ENCODE measurements around the gene CAST.
A peak's percentile ranks its signal among the peaks of the same experiment; 100 is the strongest.
"Not testable (repeated sequence)": the region's sequence is repeated elsewhere in the genome, so short reads cannot be mapped to it uniquely, and the experiment has no call there.

CAST gene

DNA sequence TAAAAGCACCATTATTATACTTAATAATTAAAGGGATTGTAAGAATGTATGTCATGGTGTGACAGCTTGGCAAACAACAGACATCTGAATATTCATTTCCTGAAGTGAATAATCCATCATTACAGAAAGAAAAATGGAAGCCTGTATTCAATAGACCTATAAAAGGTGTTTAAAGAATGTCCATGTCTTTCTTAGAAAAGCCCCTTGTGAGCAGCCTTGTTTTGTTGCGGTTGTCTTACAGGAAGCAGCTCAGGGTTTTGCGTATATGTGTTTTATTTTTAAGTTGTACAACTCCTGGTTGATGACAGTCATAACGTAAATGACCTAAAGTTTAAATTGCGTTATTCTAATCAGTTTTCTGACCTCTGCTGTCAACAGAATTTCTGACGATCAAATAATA is 53.8 kb downstream of the CAST start:
- DNase-seq, result no peak

DNA sequence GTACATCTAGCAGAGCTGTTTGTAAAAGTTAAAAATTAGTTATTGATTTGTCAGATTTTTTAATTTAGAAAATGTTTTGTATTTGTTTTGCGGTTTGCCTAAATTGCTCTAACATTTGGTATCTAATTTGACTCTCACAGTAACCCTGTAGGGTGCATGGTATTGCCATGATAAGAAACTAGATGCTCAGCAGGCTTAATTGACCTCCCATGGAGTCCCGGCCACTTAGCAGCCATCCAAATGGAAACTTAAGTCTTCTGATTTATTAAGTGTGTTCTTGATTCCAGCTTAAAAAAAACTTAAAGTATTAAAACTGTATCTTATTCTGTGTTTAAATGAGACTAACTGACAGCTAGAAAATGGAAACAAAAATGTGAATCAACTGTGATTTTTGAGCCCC is 54.5 kb downstream of the CAST start:
- DNase-seq, result peak; percentile 47

- no peak for DNase-seq
Measured at GRCh38 chr5:96717874-96718273, 55.7 kb downstream of the CAST start.

DNA sequence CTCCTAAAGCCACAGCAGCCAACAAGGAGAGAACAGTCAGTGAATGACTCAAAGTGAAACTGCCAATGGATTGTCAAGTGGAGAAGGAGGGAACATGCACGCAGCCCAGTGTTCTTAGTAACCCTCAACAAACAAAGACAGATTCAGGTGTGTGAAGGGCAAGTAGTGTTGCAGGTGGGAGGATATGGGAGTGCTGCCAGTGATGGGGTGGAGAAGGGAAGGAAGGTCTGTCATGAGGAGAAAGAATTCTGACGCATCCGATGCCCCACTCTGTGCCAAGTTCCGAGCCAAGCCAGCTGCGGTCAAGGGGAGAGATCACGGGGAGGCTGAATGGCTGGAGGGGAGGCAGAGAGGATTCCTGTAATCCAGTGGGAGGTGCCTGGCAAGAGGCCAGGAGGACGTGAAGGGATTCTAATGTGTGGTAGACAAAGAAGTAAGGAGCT is 56.5 kb downstream of the CAST start:
- no peak for DNase-seq

DNA sequence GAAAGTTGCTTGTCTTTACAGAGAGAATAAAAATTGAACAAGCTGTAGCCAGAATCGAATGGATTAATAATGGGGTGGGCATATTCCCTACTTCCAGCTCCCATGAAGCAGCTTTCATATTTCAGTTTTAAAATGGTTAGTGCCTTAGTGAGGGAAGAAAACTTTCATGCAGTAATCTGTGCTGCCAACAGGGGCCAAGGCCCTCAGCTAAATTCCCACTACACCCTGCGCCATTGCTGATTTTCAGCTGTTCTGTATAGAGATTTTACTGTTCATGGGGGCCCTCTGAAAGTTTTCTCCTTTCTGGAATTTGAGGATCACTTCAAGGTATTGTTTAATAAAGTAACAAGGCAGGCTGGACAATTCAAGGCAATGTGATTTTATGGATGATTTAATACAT is 58.2 kb downstream of the CAST start:
- no peak for DNase-seq

DNA sequence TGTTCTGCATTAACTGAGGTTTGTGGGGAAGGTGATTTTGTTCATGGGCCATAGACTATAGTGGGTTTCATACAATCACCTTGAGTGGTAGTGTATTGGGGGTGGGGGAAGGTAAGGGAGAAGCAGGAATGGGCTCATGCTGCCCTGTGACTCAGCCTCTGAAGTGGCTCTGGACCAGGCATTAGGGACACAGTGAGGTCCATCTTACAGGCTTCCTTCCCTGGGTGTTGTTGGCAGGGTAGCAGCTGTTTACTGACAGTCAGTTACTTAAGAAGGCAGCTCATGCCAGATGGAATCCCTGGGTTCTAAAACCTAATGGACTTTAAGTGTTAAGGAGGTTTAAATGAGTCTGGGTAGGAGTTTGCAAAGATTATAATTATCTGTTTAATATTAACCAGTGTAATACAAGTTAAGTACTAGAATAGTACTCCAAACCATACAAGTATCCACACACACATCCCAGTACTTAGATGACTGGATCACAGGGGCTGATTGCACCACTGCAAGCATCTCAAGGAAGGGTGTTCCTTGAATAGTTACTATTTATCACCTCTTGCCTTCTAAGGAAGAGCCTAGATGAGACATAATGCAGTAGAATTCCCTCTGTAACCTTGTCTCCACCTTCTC is 59.3 kb downstream of the CAST start:
- DNase-seq, result no peak

GRCh38 chr5:96725257-96725656 is 63.1 kb downstream of the CAST start:
- DNase-seq, result no peak

GRCh38 chr5:96726802-96727201 is 64.6 kb downstream of the CAST start:
- DNase-seq, result no peak

- peak; percentile 31 for DNase-seq
Measured at GRCh38 chr5:96729156-96729555, 67.0 kb downstream of the CAST start.

- no peak for DNase-seq
Measured at GRCh38 chr5:96730586-96730985, 68.4 kb downstream of the CAST start.

DNA sequence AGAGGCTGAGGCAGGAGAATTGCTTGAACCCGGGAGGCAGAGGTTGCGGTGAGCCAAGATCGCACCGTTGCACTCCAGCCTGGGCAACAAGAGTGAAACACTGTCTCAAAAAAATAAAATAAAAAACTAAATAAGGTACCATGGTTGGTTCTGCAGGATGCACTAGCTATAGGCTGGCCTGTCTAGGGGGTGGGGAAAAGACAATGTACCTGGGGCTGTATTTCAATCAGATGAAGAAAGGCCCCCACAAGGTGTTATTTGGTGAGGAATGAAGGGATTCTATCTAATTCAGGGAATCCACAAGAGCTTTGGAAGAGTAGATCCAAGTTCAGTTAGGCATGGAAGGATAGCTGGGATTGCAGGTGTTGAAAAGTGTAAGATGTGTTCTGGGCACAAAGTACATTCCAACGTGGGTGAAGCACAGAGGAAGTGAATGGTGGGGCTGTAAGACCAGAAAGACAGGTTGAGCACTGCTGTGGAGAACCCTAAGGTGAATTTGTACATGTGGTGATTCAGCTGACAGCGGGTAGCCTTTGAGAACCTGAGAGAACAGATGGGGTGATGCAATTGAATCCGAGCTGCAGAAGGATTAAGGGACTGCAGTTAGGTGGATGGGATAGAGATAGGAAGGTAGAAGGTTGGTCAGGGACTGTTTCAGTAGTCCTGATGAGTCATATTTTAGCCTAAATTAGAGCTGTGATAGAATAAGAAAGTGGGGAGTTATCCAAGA is 71.8 kb downstream of the CAST start:
- no peak for DNase-seq

DNA sequence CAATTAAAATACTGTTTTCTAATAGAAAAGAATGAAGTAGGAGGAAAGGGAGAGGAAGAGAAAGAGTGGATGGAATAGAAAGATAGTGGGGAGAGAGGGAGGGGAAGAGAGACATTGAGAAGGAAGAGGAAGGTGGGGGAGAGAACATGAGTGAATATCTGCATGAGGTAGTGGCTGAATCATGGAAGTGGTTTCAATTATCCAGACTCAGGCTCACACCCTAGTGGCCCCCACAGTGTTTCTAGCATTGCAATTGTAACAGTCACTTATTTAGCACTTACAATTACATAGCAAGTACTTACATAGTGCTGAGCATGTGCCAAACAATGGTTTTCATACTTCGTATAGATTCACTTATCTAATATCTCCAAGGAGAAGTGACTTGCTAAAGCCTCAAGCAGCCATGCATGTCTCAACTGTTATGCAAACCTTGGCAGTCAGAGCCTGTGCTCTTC is 72.7 kb downstream of the CAST start:
- DNase-seq, result peak; percentile 59

DNA sequence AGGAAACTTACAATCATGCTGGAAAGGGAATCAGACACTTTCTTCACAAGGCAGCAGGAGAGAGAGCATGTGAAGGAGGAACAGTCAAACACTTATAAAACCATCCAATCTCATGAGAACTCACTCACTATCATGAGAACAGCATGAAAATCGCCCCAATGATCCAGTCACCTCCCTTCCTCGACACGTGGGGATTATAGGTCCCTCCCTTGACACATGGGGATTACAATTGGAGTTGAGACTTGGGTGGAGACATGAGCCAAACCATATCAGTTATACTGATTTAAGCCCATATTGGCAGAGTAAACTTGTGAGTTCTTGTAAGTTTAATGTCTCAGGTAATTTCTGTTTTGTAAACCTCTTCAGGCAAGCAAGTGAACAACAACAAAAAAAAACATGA is 74.8 kb downstream of the CAST start:
- no peak for DNase-seq

DNA sequence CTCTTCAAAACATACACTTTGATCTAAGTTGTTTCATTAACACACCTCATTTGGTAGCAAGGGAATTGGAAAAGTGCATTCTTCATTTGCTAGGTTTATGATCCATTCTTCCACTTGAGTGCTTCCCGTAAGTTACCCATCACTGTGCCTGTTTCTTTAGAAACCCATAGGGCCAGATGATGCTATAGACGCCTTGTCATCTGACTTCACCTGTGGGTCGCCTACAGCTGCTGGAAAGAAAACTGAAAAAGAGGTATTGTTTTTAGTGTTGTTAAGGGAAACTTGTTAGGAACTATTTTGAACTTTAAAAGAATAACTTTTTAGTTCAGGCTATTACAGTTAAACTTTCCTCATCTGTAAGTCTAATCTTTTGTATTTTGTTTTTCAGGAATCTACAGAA is 78.9 kb downstream of the CAST start:
- no peak for DNase-seq

DNA sequence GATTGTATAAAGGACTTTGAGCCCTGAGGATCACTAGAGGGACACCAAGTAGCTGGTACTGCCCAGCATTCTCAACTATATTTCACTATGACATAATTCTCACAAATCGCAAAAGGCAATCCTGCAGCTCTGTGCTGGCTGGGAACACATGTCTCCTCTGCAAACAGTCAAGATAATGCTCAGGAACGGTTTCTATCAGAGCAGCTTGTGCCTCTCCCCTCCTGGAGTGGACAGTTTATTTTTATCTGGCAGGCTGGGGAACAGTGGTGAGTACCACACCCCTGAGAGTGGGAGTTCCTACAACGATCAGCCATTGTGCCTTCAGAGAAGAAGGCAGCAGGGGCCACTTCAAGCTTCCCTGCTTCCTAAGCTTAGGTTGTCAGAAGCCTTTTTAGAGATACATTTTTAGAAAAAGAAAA is 79.7 kb downstream of the CAST start:
- DNase-seq, result peak; percentile 98

- DNase-seq, result peak; percentile 46
Measured at GRCh38 chr5:96742538-96742937, 80.4 kb downstream of the CAST start.

- DNase-seq, result peak; percentile 63
Measured at GRCh38 chr5:96743065-96743768, 81.0 kb downstream of the CAST start.

GRCh38 chr5:96743805-96744204 is 81.6 kb downstream of the CAST start:
- DNase-seq, result peak; percentile 38

DNA sequence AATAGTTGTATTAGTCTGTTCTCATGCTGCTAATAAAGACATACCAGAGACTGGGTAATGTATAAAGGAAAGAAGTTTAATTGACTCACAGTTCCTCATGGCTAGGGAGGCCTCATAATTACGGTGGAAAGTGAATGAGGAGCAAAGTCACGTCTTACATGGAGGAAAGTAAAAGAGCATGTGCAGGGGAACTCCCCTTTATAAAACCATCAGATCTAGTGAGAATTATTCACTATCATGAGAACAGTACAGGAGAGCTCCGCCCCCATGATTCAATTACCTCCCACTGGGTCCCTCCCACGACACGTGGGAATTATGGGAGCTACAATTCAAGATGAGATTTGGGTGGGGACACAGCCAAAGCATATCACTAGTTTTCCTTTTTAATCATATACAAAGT is 82.0 kb downstream of the CAST start:
- not testable (repeated sequence) for DNase-seq

DNA sequence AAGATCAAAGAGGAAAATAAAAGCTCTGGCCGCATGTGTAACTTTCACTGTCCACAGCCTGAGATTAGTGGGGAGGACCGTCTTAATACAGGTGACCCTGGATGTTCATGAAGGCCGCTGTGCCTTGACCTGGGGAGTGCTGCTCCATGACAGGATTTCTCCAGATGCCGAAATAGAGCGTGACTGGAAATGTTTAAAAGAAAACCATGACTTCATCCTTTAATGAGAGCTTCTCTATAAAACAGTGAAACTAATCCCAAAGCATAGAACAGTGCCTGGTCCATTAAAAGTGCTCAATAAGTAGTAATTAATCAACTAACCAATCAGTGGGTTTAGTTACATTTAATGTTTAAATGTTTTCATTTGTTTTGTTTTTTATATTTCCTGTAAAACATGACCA is 82.8 kb downstream of the CAST start:
- DNase-seq, result no peak

DNA sequence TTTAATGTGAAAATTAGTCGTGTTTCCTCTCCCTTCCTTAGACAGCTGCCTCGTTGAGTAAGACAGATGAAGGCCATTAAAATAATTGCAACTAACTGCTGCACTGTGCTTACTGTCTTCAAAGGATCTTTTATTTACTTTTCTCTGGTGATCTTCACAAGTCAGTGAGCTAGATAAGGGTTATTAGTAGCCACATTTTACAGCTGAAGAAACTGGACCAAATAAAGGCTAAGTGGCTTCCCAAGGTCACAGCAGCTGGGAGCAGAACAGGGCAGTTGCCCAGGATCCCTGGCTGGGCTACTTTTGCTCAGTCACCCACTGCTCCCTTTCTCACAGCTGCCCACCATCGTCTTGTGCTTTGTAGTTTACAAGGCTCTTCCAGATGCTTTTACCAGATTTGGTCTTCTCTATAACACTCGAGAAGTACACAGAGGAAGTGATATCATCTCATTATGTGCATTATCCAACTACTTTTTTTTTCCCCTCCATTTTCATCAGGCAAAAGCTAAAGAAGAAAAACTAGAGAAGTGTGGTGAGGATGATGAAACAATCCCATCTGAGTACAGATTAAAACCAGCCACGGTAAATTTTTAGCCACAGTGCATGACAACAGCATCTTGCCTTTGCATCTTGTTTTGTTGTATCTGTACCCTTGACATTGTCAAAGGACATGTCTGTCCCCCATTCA is 83.8 kb downstream of the CAST start:
- peak; percentile 37 for DNase-seq

DNA sequence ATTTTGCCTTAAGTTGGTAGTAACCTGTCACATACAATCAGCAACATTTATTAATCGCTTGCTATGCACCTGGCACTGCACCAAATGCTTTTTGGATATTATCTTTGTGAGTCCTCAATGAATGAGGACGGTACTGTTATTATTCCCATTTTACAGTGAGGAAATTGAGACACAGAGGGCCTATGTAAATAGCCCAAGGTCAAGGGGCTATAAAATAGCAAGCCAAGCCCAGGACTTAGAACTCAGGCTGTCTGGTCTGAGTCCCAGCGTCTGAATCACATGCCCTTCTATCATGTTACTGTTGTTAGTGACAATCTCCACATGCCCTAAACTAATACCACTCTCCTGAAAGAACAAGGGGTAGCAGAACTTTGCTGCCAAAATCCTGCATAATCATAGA is 85.5 kb downstream of the CAST start:
- no peak for DNase-seq

GRCh38 chr5:96750110-96750822 is 88.1 kb downstream of the CAST start:
- no peak for DNase-seq
